ENCODE data around the gene ACAD8.

ACAD8 gene

GRCh38 chr11:134250246-134250645 lies 3.1 kb upstream of the ACAD8 start:
- no peak overlapping the region for H2AFZ ChIP-seq (ENCODE audit: low read depth, low read length, severe bottlenecking)
- H3K27ac ChIP-seq (ENCODE audit: low read depth, low read length) = no peak overlapping the region
- no peaks in the 10 kb centered on the region for H3K36me3 ChIP-seq (ENCODE audit: low read length)
- no peaks in the 10 kb centered on the region for H3K79me2 ChIP-seq (ENCODE audit: insufficient read depth, low read length)
- TF ChIP-seq EZH2phosphoT487 (conservative IDR thresholded peaks at IDR 0.05; ENCODE audit: low read length) = no peak
- no peak for TF ChIP-seq CTCF (IDR thresholded peaks at IDR 0.05; ENCODE audit: insufficient read depth, low read length, poor library complexity, severe bottlenecking)
- H3K27me3 ChIP-seq (ENCODE audit: low read length) = no peaks in the 10 kb centered on the region
- H3F3A ChIP-seq (ENCODE audit: insufficient read depth) = no peaks in the 10 kb centered on the region
- no peaks in the 10 kb centered on the region for H3K9me3 ChIP-seq (ENCODE audit: insufficient read depth, low read length)
- H3K9me2 ChIP-seq (replicated peaks; ENCODE audit: insufficient read depth, low read length) = no peaks in the 10 kb centered on the region
- no peak overlapping the region for H3K4me3 ChIP-seq (ENCODE audit: insufficient read depth, low read length, poor library complexity, severe bottlenecking)
- no peaks in the 10 kb centered on the region for H4K20me1 ChIP-seq (ENCODE audit: low read depth, low read length)
- no peak overlapping the region for H3K4me2 ChIP-seq (ENCODE audit: low read depth, low read length, poor library complexity, severe bottlenecking)
- H3K9ac ChIP-seq (ENCODE audit: low read length) = no peak overlapping the region

GRCh38 chr11:134250675-134251074 lies 2.7 kb upstream of the ACAD8 start:
- Histone ChIP-seq H3K9me2 (replicated peaks; ENCODE audit: insufficient read depth, low read length) (no peaks in the 10 kb centered on the region), H4K20me1 (ENCODE audit: low read depth, low read length) (no peaks in the 10 kb centered on the region), H3K4me2 (ENCODE audit: low read depth, low read length, poor library complexity, severe bottlenecking) (no peak overlapping the region), H3K9ac (ENCODE audit: low read length) (no peak overlapping the region), H3K27me3 (ENCODE audit: low read length) (no peaks in the 10 kb centered on the region), H3K4me3 (ENCODE audit: insufficient read depth, low read length, poor library complexity, severe bottlenecking) (no peak overlapping the region), H3K79me2 (ENCODE audit: insufficient read depth, low read length) (no peaks in the 10 kb centered on the region), H2AFZ (ENCODE audit: low read depth, low read length, severe bottlenecking) (no peak overlapping the region), H3K9me3 (ENCODE audit: insufficient read depth, low read length) (no peaks in the 10 kb centered on the region), H3K36me3 (ENCODE audit: low read length) (no peaks in the 10 kb centered on the region), H3K27ac (ENCODE audit: low read depth, low read length) (no peak overlapping the region), H3F3A (ENCODE audit: insufficient read depth) (no peaks in the 10 kb centered on the region)
- TF ChIP-seq EZH2phosphoT487 (conservative IDR thresholded peaks at IDR 0.05; ENCODE audit: low read length) (no peak), CTCF (IDR thresholded peaks at IDR 0.05; ENCODE audit: insufficient read depth, low read length, poor library complexity, severe bottlenecking) (no peak)

GRCh38 chr11:134252346-134253187 lies 801 bp upstream of the ACAD8 start:
- Histone ChIP-seq H3K79me2 (ENCODE audit: insufficient read depth, low read length) (no peaks in the 10 kb centered on the region), H3K36me3 (ENCODE audit: low read length) (no peaks in the 10 kb centered on the region), H3K27me3 (ENCODE audit: low read length) (no peaks in the 10 kb centered on the region), H4K20me1 (ENCODE audit: low read depth, low read length) (no peaks in the 10 kb centered on the region), H3K4me3 (ENCODE audit: insufficient read depth, low read length, poor library complexity, severe bottlenecking) (peak overlapping the region; percentile 58), H3K9me2 (replicated peaks; ENCODE audit: insufficient read depth, low read length) (no peaks in the 10 kb centered on the region), H2AFZ (ENCODE audit: low read depth, low read length, severe bottlenecking) (peak overlapping the region; percentile 75), H3K4me2 (ENCODE audit: low read depth, low read length, poor library complexity, severe bottlenecking) (peak overlapping the region; percentile 73), H3K9me3 (ENCODE audit: insufficient read depth, low read length) (no peaks in the 10 kb centered on the region), H3K9ac (ENCODE audit: low read length) (peak overlapping the region; percentile 76), H3K27ac (ENCODE audit: low read depth, low read length) (no peak overlapping the region), H3F3A (ENCODE audit: insufficient read depth) (no peaks in the 10 kb centered on the region)
- TF ChIP-seq EZH2phosphoT487 (conservative IDR thresholded peaks at IDR 0.05; ENCODE audit: low read length) (no peak), CTCF (IDR thresholded peaks at IDR 0.05; ENCODE audit: insufficient read depth, low read length, poor library complexity, severe bottlenecking) (no peak)
